Suprapubic skin (tissue), 4 donors: ENCODE data around the gene SOX13. TPM values are rescaled to one million over a fixed set of nuclear protein-coding genes. Genes with fewer than 3 reads are reported as not detected.

ENCODE experiments used
- DNase-seq, 2 donors: peaks; one replicate each; pipeline ENCODE4 v3.0.0-alpha.2; 2019; ENCODE audit warnings: low spot score in 2 of 2
- H3K27ac ChIP-seq: fragments of 200-600 bp; sonication (generic); one replicate; pipeline ENCODE4 v1.5.1; 2019
- H3K27me3 ChIP-seq: fragments of 200-600 bp; sonication (generic); one replicate; pipeline ENCODE4 v1.5.1; 2019
- H3K36me3 ChIP-seq: fragments of 200-600 bp; sonication (generic); one replicate; pipeline ENCODE4 v1.5.1; 2019
- H3K4me1 ChIP-seq: fragments of 200-600 bp; sonication (generic); one replicate; pipeline ENCODE4 v1.5.1; 2019
- H3K4me3 ChIP-seq: fragments of 200-600 bp; sonication (generic); one replicate; pipeline ENCODE4 v1.5.1; 2019; ENCODE audit warnings: mild to moderate bottlenecking
- H3K9me3 ChIP-seq: fragments of 200-600 bp; sonication (generic); one replicate; pipeline ENCODE4 v1.5.1; 2019
- EP300 ChIP-seq: sonication (generic); formaldehyde crosslinking; IDR thresholded peaks from one replicate; pipeline ENCODE4 v1.6.1; 2017; ENCODE audit warnings: antibody characterized with exemption
- POLR2A ChIP-seq, 2 donors: fragments of 450-650 bp; IDR thresholded peaks; one replicate each; pipeline ENCODE4 v1.6.1; 2017; ENCODE audit warnings: antibody characterized with exemption in 2 of 2, mild to moderate bottlenecking in 2 of 2, moderate library complexity in 2 of 2
- POLR2AphosphoS5 ChIP-seq, 3 donors: sonication (generic); formaldehyde crosslinking; IDR thresholded peaks; one replicate each; pipeline ENCODE4 v1.6.1; 2017; ENCODE audit warnings: antibody characterized with exemption in 3 of 3
- WGBS: methylation state at CpG from one replicate; pipeline ENCODE4 v1.1.5; 2018; 5-methylcytosine and 5-hydroxymethylcytosine counted together
- total RNA-seq, 4 donors: library from RNA; depleted of rRNA; stranded (reverse); fragments of >200 nt; gene quantifications; one replicate each; pipeline ENCODE4 v1.1.0, GENCODE V29; 2016
- TF ChIP-seq, protein P1 (sequence below), 2 donors: fragments of 200-600 bp in 1 of 2; fragments of 450-650 bp in 1 of 2; sonication (generic) in 1 of 2; IDR thresholded peaks; one replicate each; pipeline ENCODE4 v1.5.1; 2016 to 2019; ENCODE audit warnings: antibody characterized with exemption in 2 of 2, mild to moderate bottlenecking in 1 of 2, moderate library complexity in 1 of 2

SOX13 gene
- total RNA-seq, 4 donors from 2014 or later = 10.1 to 20.6 (median 15.6) TPM

- H3K4me1 ChIP-seq = peaks cover 21% of the 10 kb centered on the region
- no peaks in the 10 kb centered on the region for H3K9me3 ChIP-seq
- TF ChIP-seq POLR2A (IDR thresholded peaks at IDR 0.05) = no peak
- TF ChIP-seq, protein P1, sequence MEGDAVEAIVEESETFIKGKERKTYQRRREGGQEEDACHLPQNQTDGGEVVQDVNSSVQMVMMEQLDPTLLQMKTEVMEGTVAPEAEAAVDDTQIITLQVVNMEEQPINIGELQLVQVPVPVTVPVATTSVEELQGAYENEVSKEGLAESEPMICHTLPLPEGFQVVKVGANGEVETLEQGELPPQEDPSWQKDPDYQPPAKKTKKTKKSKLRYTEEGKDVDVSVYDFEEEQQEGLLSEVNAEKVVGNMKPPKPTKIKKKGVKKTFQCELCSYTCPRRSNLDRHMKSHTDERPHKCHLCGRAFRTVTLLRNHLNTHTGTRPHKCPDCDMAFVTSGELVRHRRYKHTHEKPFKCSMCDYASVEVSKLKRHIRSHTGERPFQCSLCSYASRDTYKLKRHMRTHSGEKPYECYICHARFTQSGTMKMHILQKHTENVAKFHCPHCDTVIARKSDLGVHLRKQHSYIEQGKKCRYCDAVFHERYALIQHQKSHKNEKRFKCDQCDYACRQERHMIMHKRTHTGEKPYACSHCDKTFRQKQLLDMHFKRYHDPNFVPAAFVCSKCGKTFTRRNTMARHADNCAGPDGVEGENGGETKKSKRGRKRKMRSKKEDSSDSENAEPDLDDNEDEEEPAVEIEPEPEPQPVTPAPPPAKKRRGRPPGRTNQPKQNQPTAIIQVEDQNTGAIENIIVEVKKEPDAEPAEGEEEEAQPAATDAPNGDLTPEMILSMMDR (IDR thresholded peaks at IDR 0.05) = no peak
- TF ChIP-seq POLR2AphosphoS5 (IDR thresholded peaks at IDR 0.05) = no peak
- TF ChIP-seq EP300 = no peak
- no peak overlapping the region for H3K4me3 ChIP-seq
- H3K36me3 ChIP-seq = no peaks in the 10 kb centered on the region
- 60% methylated on average over 10 of the region's 10 CpGs for WGBS
- H3K27ac ChIP-seq = peak overlapping the region; percentile 89
- no peaks in the 10 kb centered on the region for H3K27me3 ChIP-seq
- no peak for DNase-seq
Observed at GRCh38 chr1:204041803-204042505, 31.0 kb upstream of the SOX13 start.

- Histone ChIP-seq H3K27me3 (no peaks in the 10 kb centered on the region), H3K36me3 (no peaks in the 10 kb centered on the region), H3K27ac (peak overlapping the region; percentile 89), H3K9me3 (no peaks in the 10 kb centered on the region), H3K4me1 (peaks cover 21% of the 10 kb centered on the region), H3K4me3 (no peak overlapping the region)
- no peak for DNase-seq
- WGBS = 78% methylated on average over 2 of the region's 2 CpGs
- TF ChIP-seq, protein P1 (IDR thresholded peaks at IDR 0.05) = no peak
- no peak for TF ChIP-seq EP300
- TF ChIP-seq POLR2AphosphoS5 (IDR thresholded peaks at IDR 0.05) = no peak
- no peak for TF ChIP-seq POLR2A (IDR thresholded peaks at IDR 0.05)
Observed at GRCh38 chr1:204042516-204042915, 30.4 kb upstream of the SOX13 start.

DNA sequence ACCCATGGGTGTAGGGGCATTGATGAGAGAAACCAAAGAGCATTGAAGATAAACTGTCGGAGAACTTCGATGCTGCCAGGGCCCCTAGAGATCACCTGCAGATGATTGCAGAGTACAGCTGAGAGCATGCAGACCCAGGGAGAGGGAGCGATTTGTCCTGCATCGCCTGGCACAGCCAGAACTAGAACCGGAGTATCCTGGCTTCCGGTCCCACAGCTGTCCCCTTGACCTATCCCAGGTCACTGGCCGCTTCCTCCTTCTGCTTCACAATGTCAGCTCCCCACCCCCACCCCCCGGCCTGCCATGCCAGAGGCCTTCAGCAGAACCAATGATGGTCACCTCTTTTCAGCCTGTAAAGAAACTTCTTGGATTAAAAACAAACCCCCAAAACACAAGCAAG, 29.2 kb upstream of the SOX13 start:
- Histone ChIP-seq H3K4me3 (no peak overlapping the region), H3K27me3 (no peaks in the 10 kb centered on the region), H3K27ac (no peak overlapping the region), H3K36me3 (no peaks in the 10 kb centered on the region), H3K4me1 (peaks cover 21% of the 10 kb centered on the region), H3K9me3 (no peaks in the 10 kb centered on the region)
- no peak for TF ChIP-seq POLR2AphosphoS5 (IDR thresholded peaks at IDR 0.05)
- TF ChIP-seq EP300 = no peak
- TF ChIP-seq, protein P1 (IDR thresholded peaks at IDR 0.05) = no peak
- WGBS = 94% methylated on average over 8 of the region's 8 CpGs
- DNase-seq = no peak

DNA sequence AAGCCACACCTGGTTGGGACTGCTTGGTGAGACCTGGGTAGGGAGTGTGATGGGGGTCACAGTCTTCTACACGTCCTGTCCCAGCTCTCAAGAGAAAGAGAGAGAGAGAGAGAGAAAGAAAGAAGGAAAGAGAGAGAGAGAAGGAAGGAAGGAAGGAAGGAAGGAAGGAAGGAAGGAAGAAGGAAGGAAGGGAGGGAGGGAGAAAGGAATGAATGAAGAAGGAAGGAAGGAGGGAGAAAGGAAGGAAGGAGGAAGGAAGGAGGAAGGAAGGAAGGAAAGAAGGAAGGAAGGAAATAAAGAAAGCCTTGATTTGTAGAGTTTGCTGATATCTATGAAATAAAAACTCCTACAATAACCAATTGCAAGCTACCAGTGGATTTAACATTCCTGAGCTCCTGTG, 28.5 kb upstream of the SOX13 start:
- TF ChIP-seq POLR2A (IDR thresholded peaks at IDR 0.05) (no peak), POLR2AphosphoS5 (IDR thresholded peaks at IDR 0.05) (no peak), EP300 (no peak)
- TF ChIP-seq, protein P1 (IDR thresholded peaks at IDR 0.05) = no peak
- Histone ChIP-seq H3K4me3 (no peak overlapping the region), H3K9me3 (no peaks in the 10 kb centered on the region), H3K36me3 (no peaks in the 10 kb centered on the region), H3K4me1 (peaks cover 21% of the 10 kb centered on the region), H3K27ac (no peak overlapping the region), H3K27me3 (no peaks in the 10 kb centered on the region)
- 78% methylated on average over 1 of the region's 1 CpG for WGBS
- no peak for DNase-seq

DNA sequence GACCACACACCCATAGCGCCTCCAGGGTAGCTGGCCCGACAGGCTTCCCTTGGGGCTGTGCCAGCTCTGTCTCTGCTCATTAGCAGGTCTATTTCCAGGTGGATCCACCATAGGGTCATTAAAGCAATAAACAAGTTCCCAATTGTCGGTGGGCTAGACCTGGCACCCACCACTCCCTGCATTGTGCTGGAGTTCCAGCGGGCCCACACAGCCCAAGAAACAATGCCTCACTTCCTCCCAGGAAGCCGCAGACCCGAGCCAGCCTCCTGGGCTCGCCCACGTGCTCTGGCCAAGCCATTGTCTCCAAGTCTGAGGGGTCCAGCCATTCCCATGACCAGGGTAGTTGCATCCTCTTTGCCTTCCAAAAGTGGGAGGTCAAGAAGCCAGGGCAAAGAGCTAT, 27.5 kb upstream of the SOX13 start:
- Histone ChIP-seq H3K27ac (no peak overlapping the region), H3K9me3 (no peaks in the 10 kb centered on the region), H3K36me3 (no peaks in the 10 kb centered on the region), H3K27me3 (no peaks in the 10 kb centered on the region), H3K4me1 (peaks cover 21% of the 10 kb centered on the region), H3K4me3 (no peak overlapping the region)
- WGBS = 58% methylated on average over 8 of the region's 8 CpGs
- no peak for DNase-seq
- TF ChIP-seq, protein P1 (IDR thresholded peaks at IDR 0.05) = no peak
- no peak for TF ChIP-seq POLR2A (IDR thresholded peaks at IDR 0.05)
- TF ChIP-seq POLR2AphosphoS5 (IDR thresholded peaks at IDR 0.05) = no peak
- TF ChIP-seq EP300 = no peak
